ENCODE results near the gene RPS6KL1.

- TF ChIP-seq CTCF (IDR thresholded peaks at IDR 0.05): no peak
- no peak for TF ChIP-seq POLR2A (IDR thresholded peaks at IDR 0.05)
These were observed 67.1 kb downstream of the RPS6KL1 start for GRCh38 chr14:74855945-74856344.

Measured in esophagus squamous epithelium (tissue), 4 donors.